OCI-LY3 (cell line): Measurements from ENCODE around the gene NUDCD3.

Source experiments
- CTCF ChIP-seq: fragments of 200-600, 300-600 bp; sonication (generic); IDR thresholded peaks from 2 replicates; pipeline ENCODE4 v1.5.1; 2014; ENCODE audit warnings: antibody characterized with exemption, low read length, low read depth
- EZH2phosphoT487 ChIP-seq: fragments of 200-600 bp; shearing (Covaris generic); IDR thresholded peaks from 2 replicates; pipeline ENCODE4 v1.6.1; 2018; ENCODE audit warnings: antibody characterized with exemption, mixed run types, low read depth

- TF ChIP-seq CTCF = no peak
- TF ChIP-seq EZH2phosphoT487 = no peak
Observed at GRCh38 chr7:44403176-44403759, 87.2 kb downstream of the NUDCD3 start.
